ENCODE results near the gene ATR.

DNA sequence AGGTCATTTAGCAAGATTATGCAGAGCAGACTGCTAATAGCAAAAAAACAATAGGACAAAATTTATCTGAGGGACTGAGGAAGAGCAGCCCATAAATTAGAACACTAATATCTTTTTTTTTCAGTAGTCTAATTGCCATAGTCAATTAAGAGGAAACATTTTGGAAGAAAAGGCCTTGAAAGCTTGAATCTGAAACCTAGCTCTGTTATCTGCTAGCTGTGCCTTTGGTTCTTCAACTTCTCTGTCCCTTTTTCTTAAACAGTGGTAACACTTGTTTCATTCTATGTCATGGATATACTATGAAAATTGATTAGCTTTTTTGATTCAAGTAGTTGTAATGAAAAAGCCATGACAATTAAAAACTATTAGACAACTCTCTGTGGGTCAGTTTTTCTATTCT is 1.7 kb downstream of the ATR start:
- TF ChIP-seq, protein P1, sequence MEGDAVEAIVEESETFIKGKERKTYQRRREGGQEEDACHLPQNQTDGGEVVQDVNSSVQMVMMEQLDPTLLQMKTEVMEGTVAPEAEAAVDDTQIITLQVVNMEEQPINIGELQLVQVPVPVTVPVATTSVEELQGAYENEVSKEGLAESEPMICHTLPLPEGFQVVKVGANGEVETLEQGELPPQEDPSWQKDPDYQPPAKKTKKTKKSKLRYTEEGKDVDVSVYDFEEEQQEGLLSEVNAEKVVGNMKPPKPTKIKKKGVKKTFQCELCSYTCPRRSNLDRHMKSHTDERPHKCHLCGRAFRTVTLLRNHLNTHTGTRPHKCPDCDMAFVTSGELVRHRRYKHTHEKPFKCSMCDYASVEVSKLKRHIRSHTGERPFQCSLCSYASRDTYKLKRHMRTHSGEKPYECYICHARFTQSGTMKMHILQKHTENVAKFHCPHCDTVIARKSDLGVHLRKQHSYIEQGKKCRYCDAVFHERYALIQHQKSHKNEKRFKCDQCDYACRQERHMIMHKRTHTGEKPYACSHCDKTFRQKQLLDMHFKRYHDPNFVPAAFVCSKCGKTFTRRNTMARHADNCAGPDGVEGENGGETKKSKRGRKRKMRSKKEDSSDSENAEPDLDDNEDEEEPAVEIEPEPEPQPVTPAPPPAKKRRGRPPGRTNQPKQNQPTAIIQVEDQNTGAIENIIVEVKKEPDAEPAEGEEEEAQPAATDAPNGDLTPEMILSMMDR (IDR thresholded peaks at IDR 0.05) = no peak
- TF ChIP-seq POLR2A (IDR thresholded peaks at IDR 0.05; ENCODE audit: low read depth) (no peak), POLR2AphosphoS5 (IDR thresholded peaks at IDR 0.05) (no peak)

Data from esophagus muscularis mucosa (tissue), 3 donors.